Upper lobe of left lung (tissue), 6 donors: Measurements from ENCODE around the gene OR4D2. TPM values are rescaled to one million over a fixed set of nuclear protein-coding genes. Genes with fewer than 3 reads are reported as not detected.

Experiments
- ATAC-seq, 2 donors: fragments of 200-7000 bp; cut with Tn5 transposase; one replicate each; pipeline ENCODE4 v1.9.1; 2022; ENCODE audit warnings: mild to moderate bottlenecking in 2 of 2, moderate library complexity in 2 of 2; ENCODE audit not compliant: low FRiP score in 2 of 2
- DNase-seq, 2 donors: peaks; one replicate each; pipeline ENCODE4 v3.0.0-alpha.2; 2019 to 2020
- H3K27ac ChIP-seq, 4 donors: fragments of 200-600 bp; sonication (generic); one replicate each; pipeline ENCODE4 v1.5.1; 2016 to 2019
- H3K27me3 ChIP-seq, 4 donors: fragments of 200-600 bp; sonication (generic); one replicate each; pipeline ENCODE4 v1.5.1; 2017 to 2019
- H3K36me3 ChIP-seq, 4 donors: fragments of 200-600 bp; sonication (generic); one replicate each; pipeline ENCODE4 v1.5.1; 2016 to 2019
- H3K4me1 ChIP-seq, 4 donors: fragments of 200-600 bp; sonication (generic); one replicate each; pipeline ENCODE4 v1.5.1; 2018 to 2019
- H3K4me3 ChIP-seq, 4 donors: fragments of 200-600 bp; sonication (generic); one replicate each; pipeline ENCODE4 v1.5.1; 2017 to 2019; ENCODE audit warnings: mild to moderate bottlenecking in 2 of 4, moderate library complexity in 1 of 4
- H3K9me3 ChIP-seq, 4 donors: fragments of 200-600 bp; sonication (generic); one replicate each; pipeline ENCODE4 v1.5.1; 2018 to 2019
- EP300 ChIP-seq, 4 donors: sonication (generic); formaldehyde crosslinking; IDR thresholded peaks; one replicate each; pipeline ENCODE4 v1.5.1; 2017; ENCODE audit warnings: antibody characterized with exemption in 4 of 4, control low read depth in 2 of 4
- POLR2A ChIP-seq, 4 donors: fragments of 450-650 bp; IDR thresholded peaks; one replicate each; pipeline ENCODE4 v1.5.1; 2016 to 2017; ENCODE audit warnings: antibody characterized with exemption in 4 of 4, mild to moderate bottlenecking in 2 of 4
- POLR2AphosphoS5 ChIP-seq, 2 donors: sonication (generic); formaldehyde crosslinking; IDR thresholded peaks; one replicate each; pipeline ENCODE4 v1.5.1; 2017; ENCODE audit warnings: antibody characterized with exemption in 2 of 2
- WGBS, 2 donors: methylation state at CpG; one replicate each; pipeline ENCODE4 v1.1.5; 2017 to 2018; 5-methylcytosine and 5-hydroxymethylcytosine counted together
- total RNA-seq, 6 donors: library from RNA; depleted of rRNA in 4 of 6; stranded (reverse); fragments of >200 nt in 4 of 6; gene quantifications; one replicate each; pipeline versions ENCODE4 v1.1.0 to v1.2.1, GENCODE V29; 2016 to 2021
- TF ChIP-seq, protein P1 (sequence below), 6 experiments: fragments of 450-650 bp in 4 of 6; fragments of 200-600 bp in 2 of 6; sonication (generic) in 2 of 6; IDR thresholded peaks; one replicate each; pipeline ENCODE4 v1.5.1; 2016 to 2019; ENCODE audit warnings: antibody characterized with exemption in 6 of 6
- donor health status: DM: no; HTN: no; CAD: no; lungs with moderate emphysema.
- donor health status: DM: no; HTN: yes; CAD: no; lungs with severe emphysema.

The OR4D2 gene
- total RNA-seq, 6 donors from 2014 or later, result not detected

DNA sequence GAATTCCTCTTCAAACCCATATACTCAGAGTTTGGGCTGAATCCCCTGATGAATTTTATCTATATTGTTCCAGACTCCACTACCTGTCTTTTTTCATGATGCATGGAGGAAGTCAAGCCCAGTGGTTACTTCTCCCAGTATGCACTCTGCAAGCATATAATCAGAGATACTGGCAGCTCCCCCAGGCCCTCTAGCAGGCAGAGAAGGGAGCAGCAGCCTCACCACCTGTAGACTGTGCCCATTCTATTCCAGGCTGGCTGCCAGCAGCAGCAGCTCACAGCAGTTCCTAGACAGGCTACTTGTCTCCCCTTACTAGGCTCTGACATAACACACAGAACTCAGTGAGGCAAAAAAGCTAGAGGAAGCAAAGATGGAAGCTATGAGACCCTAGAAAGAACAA, 48.9 kb downstream of the OR4D2 start:
- DNase-seq, result no peak
- H3K9me3 ChIP-seq, result no peaks in the 10 kb centered on the region
- H3K36me3 ChIP-seq, result peaks cover 0 to 52% (median 20%) of the 10 kb centered on the region in 4 donors
- H3K4me3 ChIP-seq, result no peak overlapping the region
- no peak for ATAC-seq
- peaks cover 9 to 14% (median 10%) of the 10 kb centered on the region in 4 donors for H3K4me1 ChIP-seq
- no peaks in the 10 kb centered on the region for H3K27me3 ChIP-seq
- H3K27ac ChIP-seq, result no peak overlapping the region
- TF ChIP-seq, protein P1, sequence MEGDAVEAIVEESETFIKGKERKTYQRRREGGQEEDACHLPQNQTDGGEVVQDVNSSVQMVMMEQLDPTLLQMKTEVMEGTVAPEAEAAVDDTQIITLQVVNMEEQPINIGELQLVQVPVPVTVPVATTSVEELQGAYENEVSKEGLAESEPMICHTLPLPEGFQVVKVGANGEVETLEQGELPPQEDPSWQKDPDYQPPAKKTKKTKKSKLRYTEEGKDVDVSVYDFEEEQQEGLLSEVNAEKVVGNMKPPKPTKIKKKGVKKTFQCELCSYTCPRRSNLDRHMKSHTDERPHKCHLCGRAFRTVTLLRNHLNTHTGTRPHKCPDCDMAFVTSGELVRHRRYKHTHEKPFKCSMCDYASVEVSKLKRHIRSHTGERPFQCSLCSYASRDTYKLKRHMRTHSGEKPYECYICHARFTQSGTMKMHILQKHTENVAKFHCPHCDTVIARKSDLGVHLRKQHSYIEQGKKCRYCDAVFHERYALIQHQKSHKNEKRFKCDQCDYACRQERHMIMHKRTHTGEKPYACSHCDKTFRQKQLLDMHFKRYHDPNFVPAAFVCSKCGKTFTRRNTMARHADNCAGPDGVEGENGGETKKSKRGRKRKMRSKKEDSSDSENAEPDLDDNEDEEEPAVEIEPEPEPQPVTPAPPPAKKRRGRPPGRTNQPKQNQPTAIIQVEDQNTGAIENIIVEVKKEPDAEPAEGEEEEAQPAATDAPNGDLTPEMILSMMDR (IDR thresholded peaks at IDR 0.05), result no peak
- TF ChIP-seq POLR2AphosphoS5 (IDR thresholded peaks at IDR 0.05), result no peak
- no peak for TF ChIP-seq POLR2A (IDR thresholded peaks at IDR 0.05)
- TF ChIP-seq EP300 (IDR thresholded peaks at IDR 0.05), result no peak

DNA sequence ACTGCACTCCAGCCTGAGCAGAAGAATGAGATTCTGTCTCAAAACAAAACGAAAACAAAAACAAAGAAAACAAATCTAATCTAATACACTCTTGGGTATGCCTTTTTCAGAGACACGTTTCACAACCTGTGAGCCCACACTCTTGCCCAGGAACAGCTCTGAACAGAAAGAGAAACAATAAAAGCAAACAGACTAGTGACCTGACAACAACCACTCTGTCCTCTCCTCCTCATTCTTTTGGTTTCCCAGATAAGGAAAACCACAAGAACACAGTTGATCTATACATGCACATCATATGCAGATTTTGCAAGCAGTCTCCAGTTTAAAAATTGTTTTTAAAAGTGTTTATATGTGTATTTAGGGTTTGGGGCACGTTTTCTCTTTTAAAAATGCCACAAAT, 51.0 kb downstream of the OR4D2 start:
- WGBS, 2 donors, result 90 to 95% methylated on average over 3 of the region's 3 CpGs
- no peak for ATAC-seq

DNA sequence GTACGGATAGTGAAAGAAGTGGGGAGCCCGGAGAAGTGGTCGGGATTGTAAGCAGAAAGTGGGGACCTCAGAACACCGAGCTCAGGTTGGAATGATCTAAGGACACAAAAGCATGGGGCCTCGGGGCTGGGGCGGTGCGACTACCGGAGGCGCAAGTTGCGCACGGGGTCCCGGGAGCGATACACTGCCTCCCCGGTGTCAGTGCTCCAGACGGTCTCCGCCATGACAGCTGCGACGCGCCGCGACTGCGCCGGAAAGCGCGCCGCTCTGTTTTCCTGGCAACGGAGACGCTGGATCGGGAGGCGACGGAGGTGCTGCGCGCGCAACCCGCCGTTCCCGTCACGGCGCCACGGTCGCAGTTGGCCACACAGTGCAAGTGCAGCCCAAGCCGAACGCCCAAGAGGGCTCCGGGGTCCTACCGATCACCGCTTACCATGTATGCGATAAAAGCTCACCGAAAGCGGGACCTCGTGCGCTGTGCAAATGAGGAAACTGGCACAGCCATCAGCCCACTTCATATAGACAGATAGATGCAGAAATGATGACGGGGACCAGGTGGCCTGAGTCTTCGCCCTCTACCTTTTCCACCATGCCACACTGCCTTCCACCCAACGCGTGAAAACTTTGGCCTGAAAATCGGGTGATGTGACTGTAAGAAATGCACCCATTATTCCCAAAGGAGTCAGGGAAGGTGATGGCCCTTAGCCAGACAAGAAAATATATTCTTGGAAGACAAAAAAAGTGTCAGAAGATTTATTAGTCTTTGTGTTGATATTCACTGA, 52.4 kb downstream of the OR4D2 start, which contains the start of gene MKS1:
TSS of gene MKS1 (minus strand) at position 249 of the 782 bp plus-strand sequence. CDS start at position 224, 25 bp downstream.
- ATAC-seq, result peak; percentile 98 to 100
- DNase-seq, result peak; percentile 96 to 100
- TF ChIP-seq EP300 (IDR thresholded peaks at IDR 0.05) (no peak), POLR2A (IDR thresholded peaks at IDR 0.05) (peak in 3 of 4 donors; percentile 56 to 84 (median 59)), POLR2AphosphoS5 (IDR thresholded peaks at IDR 0.05) (peak; percentile 85 to 93)
- TF ChIP-seq, protein P1 (IDR thresholded peaks at IDR 0.05), result peak; percentile 78 to 96 (median 90)

More for the DNA sequence above, 51.0 kb downstream of the OR4D2 start:
- H3K9me3 ChIP-seq, result no peaks in the 10 kb centered on the region
- no peak overlapping the region for H3K27ac ChIP-seq
- no peaks in the 10 kb centered on the region for H3K27me3 ChIP-seq
- H3K4me3 ChIP-seq, result no peak overlapping the region
- peaks cover 9 to 14% (median 10%) of the 10 kb centered on the region in 4 donors for H3K4me1 ChIP-seq
- no peak for DNase-seq
- TF ChIP-seq POLR2AphosphoS5 (IDR thresholded peaks at IDR 0.05), result no peak
- no peak for TF ChIP-seq POLR2A (IDR thresholded peaks at IDR 0.05)
- TF ChIP-seq EP300 (IDR thresholded peaks at IDR 0.05), result no peak
- TF ChIP-seq, protein P1 (IDR thresholded peaks at IDR 0.05), result no peak
- H3K36me3 ChIP-seq, result peaks cover 0 to 32% (median 13%) of the 10 kb centered on the region in 4 donors

DNA sequence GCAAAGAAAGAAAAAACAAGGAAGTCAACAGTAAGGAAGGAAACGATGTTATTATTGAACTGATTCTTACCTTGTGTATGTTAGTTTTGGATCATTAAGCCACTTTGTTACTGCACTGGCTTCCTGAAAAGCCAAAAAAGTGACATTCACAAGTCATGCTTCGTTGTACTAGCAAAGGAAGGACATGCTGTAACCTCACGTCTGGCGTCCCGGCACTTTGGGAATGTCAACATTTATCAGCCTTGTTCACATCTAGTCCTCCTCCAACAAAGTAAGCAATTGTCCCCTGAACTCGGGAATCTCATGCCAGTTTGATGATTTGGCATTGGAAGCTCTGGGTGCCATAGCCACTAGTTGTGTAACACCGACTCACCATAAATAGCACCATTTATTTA, 53.0 kb downstream of the OR4D2 start:
- H3K4me3 ChIP-seq, result peak overlapping the region in 3 of 4 donors; percentile 74 to 79 (median 75)
- 29 to 35% methylated on average over 7 of the region's 7 CpGs for WGBS, 2 donors
- peaks cover 0 to 16% (median 2%) of the 10 kb centered on the region in 4 donors for H3K36me3 ChIP-seq
- H3K27ac ChIP-seq, result peak overlapping the region; percentile 74 to 89 (median 84)
- no peaks in the 10 kb centered on the region for H3K27me3 ChIP-seq
- DNase-seq (no peak), ATAC-seq (no peak)
- no peak for TF ChIP-seq POLR2A (IDR thresholded peaks at IDR 0.05)
- TF ChIP-seq, protein P1 (IDR thresholded peaks at IDR 0.05), result no peak
- TF ChIP-seq EP300 (IDR thresholded peaks at IDR 0.05), result peak in 1 of 4 donors; percentile 1
- TF ChIP-seq POLR2AphosphoS5 (IDR thresholded peaks at IDR 0.05), result no peak
- no peaks in the 10 kb centered on the region for H3K9me3 ChIP-seq
- H3K4me1 ChIP-seq, result peaks cover 9 to 14% (median 10%) of the 10 kb centered on the region in 4 donors

More for the DNA sequence above, 52.4 kb downstream of the OR4D2 start, which contains the start of gene MKS1:
- Histone ChIP-seq H3K36me3 (peaks cover 0 to 20% (median 3%) of the 10 kb centered on the region in 4 donors), H3K4me3 (peak within 1 kb of the TSS; percentile 74 to 79 (median 74)), H3K27ac (peak within 1 kb of the TSS; percentile 74 to 89 (median 84)), H3K27me3 (no peaks in the 10 kb centered on the region), H3K4me1 (peaks cover 9 to 14% (median 10%) of the 10 kb centered on the region in 4 donors), H3K9me3 (no peaks in the 10 kb centered on the region)
- 3 to 5% methylated on average over 21 to 51 of the region's 56 CpGs for WGBS, 2 donors

Other genes with a start within 250 kb of the OR4D2 start
- gene CUEDC1, start 211.6 kb upstream of the OR4D2 start, total RNA-seq, result 100 to 1,000 TPM in 1 of 6 donors, 10 to 100 TPM in 5; 33.3 to 119 (median 54.4) TPM
- 10 to 100 TPM; 36.4 to 99.7 (median 72.5) TPM for gene VEZF1, start 178.7 kb upstream of the OR4D2 start, total RNA-seq
- gene SRSF1, start 159.7 kb upstream of the OR4D2 start, total RNA-seq, result 100 to 1,000 TPM; 109 to 393 (median 160) TPM
- gene DYNLL2, start 83.6 kb upstream of the OR4D2 start, total RNA-seq, result 10 to 100 TPM; 13.6 to 33.5 (median 29.1) TPM
- not detected for gene OR4D1, start 18.6 kb upstream of the OR4D2 start, total RNA-seq
- gene EPX, start 25.7 kb downstream of the OR4D2 start, total RNA-seq, result under 1 TPM in 1 of 6 donors, not detected in 5; 0.10 TPM
- 10 to 100 TPM; 11.7 to 44.0 (median 15.0) TPM for gene MKS1, start 52.3 kb downstream of the OR4D2 start, total RNA-seq
- not detected for gene LPO, start 71.6 kb downstream of the OR4D2 start, total RNA-seq
- gene MPO, start 114.0 kb downstream of the OR4D2 start, total RNA-seq, result 1 to 10 TPM in 4 of 6 donors, under 1 TPM in 2; 0.71 to 4.6 (median 1.0) TPM
- gene TSPOAP1, start 161.8 kb downstream of the OR4D2 start, total RNA-seq, result 10 to 100 TPM; 14.0 to 50.3 (median 24.1) TPM
- gene SUPT4H1, start 185.2 kb downstream of the OR4D2 start, total RNA-seq, result 10 to 100 TPM; 22.0 to 80.5 (median 40.4) TPM